DND-41 (cell line): ENCODE data around the gene CAPN5.

Experiments
- ATAC-seq: fragments of 200-7000 bp; cut with Tn5 transposase; 3 replicates; pipeline ENCODE4 v1.9.1; 2021; ENCODE audit warnings: low read depth; ENCODE audit not compliant: insufficient read depth
- DNase-seq: peaks from one replicate; pipeline ENCODE4 v3.0.0-alpha.2; 2020
- H2AFZ ChIP-seq: 2 replicates; pipeline ENCODE4 v1.6.0; 2012; ENCODE audit warnings: low read depth, low read length
- H3K27ac ChIP-seq: 2 replicates; pipeline ENCODE4 v1.5.1; 2012; ENCODE audit warnings: low read length, inconsistent platforms
- H3K27me3 ChIP-seq: fragments of 200-600 bp; sonication (generic); 2 replicates; pipeline ENCODE4 v1.6.0; 2012; ENCODE audit warnings: low read length, mild to moderate bottlenecking, inconsistent platforms; ENCODE audit not compliant: insufficient read depth, poor library complexity
- H3K36me3 ChIP-seq: 2 replicates; pipeline ENCODE4 v1.5.1; 2012; ENCODE audit warnings: low read length, inconsistent platforms; ENCODE audit not compliant: insufficient read depth
- H3K4me1 ChIP-seq: 2 replicates; pipeline ENCODE4 v1.5.1; 2012; ENCODE audit warnings: mild to moderate bottlenecking, low read length; ENCODE audit not compliant: insufficient read depth
- H3K4me2 ChIP-seq: 2 replicates; pipeline ENCODE4 v1.6.0; 2012; ENCODE audit warnings: mild to moderate bottlenecking, moderate library complexity, low read length, inconsistent platforms; ENCODE audit not compliant: insufficient read depth
- H3K4me3 ChIP-seq, 2 experiments: fragments of 200-600 bp in 1 of 2; shearing (Covaris generic) in 1 of 2; 2 replicates each; pipeline ENCODE4 v1.5.1; 2012 to 2016; ENCODE audit warnings: inconsistent platforms in 2 of 2, low read length in 2 of 2, mild to moderate bottlenecking in 2 of 2, low read depth in 1 of 2, moderate library complexity in 1 of 2
- H3K79me2 ChIP-seq: 2 replicates; pipeline ENCODE4 v1.6.0; 2012; ENCODE audit warnings: low read length, inconsistent platforms; ENCODE audit not compliant: insufficient read depth
- H3K9ac ChIP-seq: 2 replicates; pipeline ENCODE4 v1.6.0; 2012; ENCODE audit warnings: low read depth, mild to moderate bottlenecking, inconsistent platforms, low read length, moderate library complexity
- H3K9me3 ChIP-seq: 2 replicates; pipeline ENCODE4 v1.5.1; 2012; ENCODE audit warnings: low read length, moderate library complexity, mild to moderate bottlenecking, inconsistent platforms; ENCODE audit not compliant: insufficient read depth, severe bottlenecking
- H4K20me1 ChIP-seq: 2 replicates; pipeline ENCODE4 v1.6.0; 2012; ENCODE audit warnings: low read length; ENCODE audit not compliant: insufficient read depth
- EZH2 ChIP-seq: IDR thresholded peaks from 3 replicates; pipeline ENCODE4 v1.6.1; 2012; ENCODE audit warnings: borderline replicate concordance, low read depth, mild to moderate bottlenecking, moderate library complexity, low read length, inconsistent platforms; ENCODE audit not compliant: severe bottlenecking
- TF ChIP-seq, protein P1 (sequence below): IDR thresholded peaks from 2 replicates; pipeline ENCODE4 v1.5.1; 2012; ENCODE audit warnings: borderline replicate concordance, low read length, moderate library complexity, mild to moderate bottlenecking; ENCODE audit not compliant: poor library complexity, severe bottlenecking; ENCODE audit errors: extremely low read depth

Gene CAPN5

GRCh38 chr11:77129069-77129841, 62.5 kb downstream of the CAPN5 start:
- H3K4me1 ChIP-seq, result no peaks in the 10 kb centered on the region
- H3K4me2 ChIP-seq, result no peak overlapping the region
- H3K27ac ChIP-seq, result no peak overlapping the region
- H3K36me3 ChIP-seq, result no peaks in the 10 kb centered on the region
- no peaks in the 10 kb centered on the region for H3K9me3 ChIP-seq
- H2AFZ ChIP-seq, result no peak overlapping the region
- H3K27me3 ChIP-seq, result no peaks in the 10 kb centered on the region
- H3K9ac ChIP-seq, result no peak overlapping the region
- DNase-seq, result no peak
- ATAC-seq, result no peak
- TF ChIP-seq, protein P1, sequence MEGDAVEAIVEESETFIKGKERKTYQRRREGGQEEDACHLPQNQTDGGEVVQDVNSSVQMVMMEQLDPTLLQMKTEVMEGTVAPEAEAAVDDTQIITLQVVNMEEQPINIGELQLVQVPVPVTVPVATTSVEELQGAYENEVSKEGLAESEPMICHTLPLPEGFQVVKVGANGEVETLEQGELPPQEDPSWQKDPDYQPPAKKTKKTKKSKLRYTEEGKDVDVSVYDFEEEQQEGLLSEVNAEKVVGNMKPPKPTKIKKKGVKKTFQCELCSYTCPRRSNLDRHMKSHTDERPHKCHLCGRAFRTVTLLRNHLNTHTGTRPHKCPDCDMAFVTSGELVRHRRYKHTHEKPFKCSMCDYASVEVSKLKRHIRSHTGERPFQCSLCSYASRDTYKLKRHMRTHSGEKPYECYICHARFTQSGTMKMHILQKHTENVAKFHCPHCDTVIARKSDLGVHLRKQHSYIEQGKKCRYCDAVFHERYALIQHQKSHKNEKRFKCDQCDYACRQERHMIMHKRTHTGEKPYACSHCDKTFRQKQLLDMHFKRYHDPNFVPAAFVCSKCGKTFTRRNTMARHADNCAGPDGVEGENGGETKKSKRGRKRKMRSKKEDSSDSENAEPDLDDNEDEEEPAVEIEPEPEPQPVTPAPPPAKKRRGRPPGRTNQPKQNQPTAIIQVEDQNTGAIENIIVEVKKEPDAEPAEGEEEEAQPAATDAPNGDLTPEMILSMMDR, result no peak
- no peak for TF ChIP-seq EZH2
- no peak overlapping the region for H3K4me3 ChIP-seq
- H3K79me2 ChIP-seq, result no peaks in the 10 kb centered on the region
- H4K20me1 ChIP-seq, result no peaks in the 10 kb centered on the region

DNA sequence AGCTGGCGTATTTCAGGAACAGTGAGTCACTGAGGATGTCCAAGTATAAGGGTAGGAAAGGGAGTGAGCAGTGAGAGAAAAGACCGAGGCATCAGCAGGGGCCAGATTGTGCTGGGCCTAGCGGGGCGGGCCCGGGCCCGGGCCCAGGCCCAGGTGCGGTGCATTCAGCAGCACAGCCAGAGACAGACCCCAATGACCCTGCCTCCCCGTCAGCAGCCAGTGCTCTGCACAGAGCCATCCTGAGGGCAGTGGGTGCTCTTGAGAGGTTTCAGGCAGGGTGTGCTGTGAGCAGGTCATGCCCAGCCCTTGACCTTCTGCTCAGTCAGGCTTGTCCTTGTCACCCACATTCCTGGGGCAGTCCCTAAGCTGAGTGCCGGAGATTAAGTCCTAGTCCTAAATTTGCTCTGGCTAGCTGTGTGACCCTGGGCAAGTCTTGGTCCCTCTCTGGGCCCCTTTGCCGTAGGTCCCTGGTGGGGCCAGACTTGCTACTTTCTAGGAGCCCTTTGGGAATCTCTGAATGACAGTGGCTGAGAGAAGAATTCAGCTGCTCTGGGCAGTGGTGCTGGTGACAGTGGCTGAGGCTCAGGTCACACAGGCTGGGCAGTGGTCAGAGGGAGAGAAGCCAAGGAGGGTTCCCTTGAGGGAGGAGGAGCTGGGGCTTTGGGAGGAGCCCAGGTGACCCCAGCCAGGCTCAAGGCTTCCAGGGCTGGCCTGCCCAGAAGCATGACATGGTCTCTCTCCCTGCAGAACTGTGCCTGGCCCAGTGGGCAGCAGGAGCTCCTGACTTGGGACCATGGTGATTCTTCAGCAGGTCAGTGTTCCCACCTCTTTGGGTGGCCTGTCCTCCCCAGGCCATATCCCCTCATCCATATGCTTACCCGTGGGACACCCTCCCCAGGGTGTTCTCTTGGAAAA, 63.3 kb downstream of the CAPN5 start:
- Histone ChIP-seq H3K27ac (no peak overlapping the region), H3K4me3 (no peak overlapping the region), H3K9ac (no peak overlapping the region), H3K4me1 (no peaks in the 10 kb centered on the region), H3K36me3 (no peaks in the 10 kb centered on the region), H2AFZ (no peak overlapping the region), H4K20me1 (no peaks in the 10 kb centered on the region), H3K9me3 (no peaks in the 10 kb centered on the region), H3K79me2 (no peaks in the 10 kb centered on the region), H3K27me3 (no peaks in the 10 kb centered on the region), H3K4me2 (no peak overlapping the region)
- ATAC-seq (no peak), DNase-seq (no peak)
- TF ChIP-seq, protein P1, result no peak
- no peak for TF ChIP-seq EZH2

DNA sequence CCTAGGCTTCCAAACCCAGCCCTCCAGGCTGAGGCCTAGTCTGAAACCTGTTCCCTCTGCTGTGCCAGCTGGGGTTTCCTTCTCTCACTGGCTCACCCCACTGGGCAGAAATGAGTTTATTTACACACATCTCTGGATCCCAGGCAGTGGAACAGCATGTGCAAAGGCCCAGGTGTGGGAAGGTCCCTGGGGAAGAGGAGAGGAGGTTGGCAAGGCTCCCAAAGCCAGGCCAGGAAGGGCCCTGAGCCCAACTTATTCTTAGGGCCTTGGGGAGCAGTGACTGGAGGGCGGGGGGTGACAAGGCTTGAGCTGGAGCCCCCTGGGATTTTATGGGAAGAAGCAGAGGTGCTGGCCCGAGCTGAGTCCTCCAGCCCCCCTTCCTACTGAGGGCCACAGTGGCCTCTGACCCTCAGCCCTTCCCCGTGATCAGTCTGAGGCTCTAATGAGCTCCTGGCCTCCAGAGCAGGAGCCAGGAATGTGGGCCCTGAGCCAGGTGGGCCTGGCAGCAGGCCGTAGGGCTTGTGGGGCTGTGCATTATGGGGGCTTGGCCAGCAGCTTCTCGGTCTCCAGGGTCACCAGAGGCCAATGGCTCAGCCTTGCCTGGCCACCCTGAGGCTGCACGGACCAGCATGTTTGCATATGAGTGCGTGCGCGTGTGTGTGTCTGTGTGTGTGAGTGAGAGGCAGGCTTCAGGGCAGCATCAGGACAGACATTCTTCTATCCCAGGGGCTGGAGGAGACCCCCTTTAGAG, 64.2 kb downstream of the CAPN5 start:
- no peaks in the 10 kb centered on the region for H4K20me1 ChIP-seq
- H3K27me3 ChIP-seq, result no peaks in the 10 kb centered on the region
- H3K27ac ChIP-seq, result no peak overlapping the region
- no peak for ATAC-seq
- TF ChIP-seq, protein P1, result no peak
- TF ChIP-seq EZH2, result no peak
- H3K36me3 ChIP-seq, result no peaks in the 10 kb centered on the region
- no peak overlapping the region for H2AFZ ChIP-seq
- no peaks in the 10 kb centered on the region for H3K79me2 ChIP-seq
- H3K4me3 ChIP-seq, result no peak overlapping the region
- H3K9ac ChIP-seq, result no peak overlapping the region
- H3K4me2 ChIP-seq, result no peak overlapping the region
- no peak for DNase-seq
- no peaks in the 10 kb centered on the region for H3K4me1 ChIP-seq
- H3K9me3 ChIP-seq, result no peaks in the 10 kb centered on the region
